Right cardiac atrium (tissue), 5 donors: Measurements from ENCODE around the gene AMIGO3. TPM values are rescaled to one million over a fixed set of nuclear protein-coding genes. Genes with fewer than 3 reads are reported as not detected.

Source experiments
- ATAC-seq, 2 donors: fragments of 200-7000 bp; cut with Tn5 transposase; one replicate each; pipeline versions ENCODE4 v1.8.0 to v1.9.1; 2020; ENCODE audit warnings: moderate library complexity in 2 of 2, mild to moderate bottlenecking in 1 of 2
- DNase-seq, 3 donors: peaks; one replicate each; pipeline ENCODE4 v3.0.0-alpha.2; 2020
- H3K27ac ChIP-seq: one replicate; pipeline ENCODE4 v1.5.1; 2013; ENCODE audit warnings: mild to moderate bottlenecking, low read length, control low read depth, moderate library complexity
- H3K27me3 ChIP-seq: one replicate; pipeline ENCODE4 v1.6.1; 2013; ENCODE audit not compliant: control insufficient read depth, insufficient read depth
- H3K4me1 ChIP-seq: one replicate; pipeline ENCODE4 v1.6.1; 2013; ENCODE audit warnings: low read length; ENCODE audit not compliant: control insufficient read depth, insufficient read depth
- H3K4me3 ChIP-seq: one replicate; pipeline ENCODE4 v1.5.1; 2013; ENCODE audit warnings: low read length, control low read depth
- H3K9me3 ChIP-seq: one replicate; pipeline ENCODE4 v1.6.1; 2013; ENCODE audit warnings: low read length; ENCODE audit not compliant: control insufficient read depth
- WGBS: extraction: QIAGEN DNeasy Blood & Tissue Kit; methylation state at CpG from one replicate; pipeline ENCODE4 v1.1.7; 2013; 5-methylcytosine and 5-hydroxymethylcytosine counted together
- intact Hi-C, 4 donors: fragments of 100-400 bp; cut with DNase I; formaldehyde crosslinking; loops; one replicate each; pipeline versions ENCODE4 v1.11.0 to v1.14.0; 2022 to 2023
- polyA plus RNA-seq: library from polyadenylated mRNA; stranded (reverse); fragments of 200-250 nt; gene quantifications from one replicate; pipeline ENCODE4 v1.2.3, GENCODE V29; 2013
- total RNA-seq, 4 donors: library from RNA; stranded (reverse); fragmentation: NEBNext Ultra II Directional; extraction: Animal tissue kit (Norgen Biotek cat#: 25700); gene quantifications; one replicate each; pipeline ENCODE4 v1.2.1, GENCODE V29; 2021
- donor health status: healthy with polysubstance abuse.
- donor health status: DM: no; HTN: yes; CAD: no.
- donor health status: DM: no; HTN: no; CAD: no.
- donor health status: DM: no; HTN: yes; CAD: no; lungs with severe emphysema.
- donor health status: DM: yes; HTN: yes; CAD: no.

AMIGO3 gene
- total and polyA plus RNA-seq, 5 donors = 0.09 to 0.57 TPM; not detected in 3

DNA sequence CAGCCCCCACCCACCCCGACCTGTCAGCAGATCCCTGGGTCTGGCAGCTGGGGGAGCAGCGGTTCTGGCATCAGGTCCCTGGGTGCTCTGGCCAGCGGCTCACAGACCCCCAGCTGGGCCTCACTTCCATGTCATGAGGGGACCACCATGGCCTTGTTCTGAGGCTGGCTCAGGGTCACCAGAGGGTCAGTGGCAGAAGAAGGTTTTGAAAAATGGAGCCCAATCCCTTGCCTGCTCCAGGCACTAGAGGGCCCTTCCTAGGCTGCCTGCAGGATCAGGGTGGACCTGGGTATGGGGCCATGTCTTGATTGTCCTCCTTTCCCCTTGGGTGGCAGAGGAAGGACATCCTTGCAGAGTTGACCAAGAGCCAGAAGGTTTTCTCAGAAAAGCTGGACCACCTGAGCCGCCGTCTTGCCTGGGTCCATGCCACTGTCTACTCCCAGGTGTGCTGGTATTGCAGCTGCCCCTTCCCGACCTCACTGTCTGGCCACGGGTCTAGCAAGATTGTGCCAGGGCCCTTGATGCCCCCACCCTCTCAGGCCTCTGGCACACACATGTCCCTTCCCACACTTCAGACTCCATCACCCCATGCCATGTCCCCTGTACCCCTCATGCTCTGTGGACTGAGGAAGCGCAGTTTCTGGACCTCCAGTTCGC lies 12.9 kb downstream of the AMIGO3 start:
- ATAC-seq = no peak
- Histone ChIP-seq H3K27me3 (no peaks in the 10 kb centered on the region), H3K4me3 (no peak overlapping the region), H3K9me3 (no peaks in the 10 kb centered on the region), H3K4me1 (no peaks in the 10 kb centered on the region), H3K27ac (no peak overlapping the region)
- 87% methylated on average over 9 of the region's 9 CpGs for WGBS
- intact Hi-C loops = no loop called here
- peak in 1 of 3 donors; percentile 37 for DNase-seq

DNA sequence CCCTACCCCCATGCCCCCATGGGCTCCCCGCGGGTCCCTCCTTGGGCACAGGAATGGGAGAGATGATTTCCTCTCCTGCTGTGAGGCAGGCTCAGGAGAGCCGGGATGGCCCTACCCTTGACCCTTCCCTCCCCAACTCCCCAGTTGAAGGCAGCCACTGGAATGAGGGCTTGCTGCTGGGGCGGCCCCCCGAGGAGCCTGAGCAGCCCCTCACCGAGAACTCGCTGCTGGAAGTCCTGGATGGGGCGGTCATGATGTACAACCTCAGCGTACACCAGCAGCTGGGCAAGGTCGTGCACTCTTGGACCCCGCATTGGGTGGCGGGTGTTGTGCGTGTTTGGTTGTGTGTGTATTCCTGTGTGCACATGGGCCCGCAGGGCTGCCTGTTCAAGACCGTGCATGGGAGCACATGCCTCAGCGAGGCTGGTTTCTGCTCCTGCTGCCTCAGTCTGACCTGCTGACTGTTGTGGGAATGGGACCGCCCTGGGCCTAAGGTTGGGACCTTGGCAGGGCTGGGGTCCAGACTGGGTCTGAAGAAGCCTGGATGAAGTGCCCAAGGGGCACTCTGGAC lies 14.0 kb downstream of the AMIGO3 start:
- 94% methylated on average over 17 of the region's 17 CpGs for WGBS
- intact Hi-C loops = no loop called here
- Histone ChIP-seq H3K27ac (no peak overlapping the region), H3K4me3 (no peak overlapping the region), H3K4me1 (no peaks in the 10 kb centered on the region), H3K9me3 (no peaks in the 10 kb centered on the region), H3K27me3 (no peaks in the 10 kb centered on the region)
- DNase-seq (peak in 1 of 3 donors; percentile 38), ATAC-seq (no peak)

DNA sequence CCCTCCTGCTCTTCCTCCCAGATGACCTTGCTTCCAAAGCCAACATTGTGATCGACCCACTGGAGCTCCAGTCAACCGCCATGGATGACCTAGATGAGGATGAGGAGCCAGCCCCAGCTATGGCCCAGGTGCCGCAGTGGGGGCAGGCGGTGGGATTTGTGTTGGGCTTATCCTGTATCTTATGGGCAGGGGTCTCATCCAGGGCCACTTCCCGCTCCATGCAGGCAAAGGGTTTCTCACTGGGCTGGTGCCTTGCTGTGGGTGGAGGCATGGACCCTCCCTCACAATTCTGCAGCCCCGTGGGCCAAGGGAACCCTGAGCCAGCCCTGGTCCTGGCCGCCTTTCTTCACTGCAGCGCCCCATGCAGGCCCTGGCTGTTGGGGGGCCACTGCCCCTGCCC lies 14.9 kb downstream of the AMIGO3 start:
- Histone ChIP-seq H3K4me1 (no peaks in the 10 kb centered on the region), H3K27me3 (no peaks in the 10 kb centered on the region), H3K4me3 (no peak overlapping the region), H3K27ac (no peak overlapping the region), H3K9me3 (no peaks in the 10 kb centered on the region)
- intact Hi-C loops = no loop called here
- ATAC-seq (no peak), DNase-seq (no peak)
- WGBS = 94% methylated on average over 8 of the region's 8 CpGs

DNA sequence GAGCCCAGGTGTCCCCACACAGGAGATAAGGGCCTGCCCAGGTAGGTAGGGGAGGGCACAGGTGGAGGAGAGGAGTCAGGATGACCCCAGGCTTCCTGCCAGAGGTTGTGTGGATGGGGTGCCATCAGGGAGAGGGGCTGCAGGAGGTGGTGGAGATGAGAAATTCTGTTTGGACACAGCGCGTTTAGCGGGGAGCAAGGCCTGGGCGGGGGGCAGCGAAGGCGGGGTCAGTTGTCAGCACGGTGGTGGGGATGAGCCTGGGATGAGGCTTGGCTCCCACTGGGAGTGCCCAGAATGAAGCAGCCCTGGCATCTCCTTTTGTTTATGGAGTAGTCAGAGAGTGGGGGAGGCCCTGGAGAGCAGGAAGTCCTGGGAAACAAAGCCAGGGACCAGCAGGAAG lies 15.5 kb downstream of the AMIGO3 start:
- peak in 1 of 3 donors; percentile 35 for DNase-seq
- Histone ChIP-seq H3K4me1 (no peaks in the 10 kb centered on the region), H3K27ac (no peak overlapping the region), H3K4me3 (no peak overlapping the region), H3K27me3 (no peaks in the 10 kb centered on the region), H3K9me3 (no peaks in the 10 kb centered on the region)
- WGBS = 87% methylated on average over 7 of the region's 7 CpGs
- ATAC-seq = no peak
- intact Hi-C loops = no loop called here

DNA sequence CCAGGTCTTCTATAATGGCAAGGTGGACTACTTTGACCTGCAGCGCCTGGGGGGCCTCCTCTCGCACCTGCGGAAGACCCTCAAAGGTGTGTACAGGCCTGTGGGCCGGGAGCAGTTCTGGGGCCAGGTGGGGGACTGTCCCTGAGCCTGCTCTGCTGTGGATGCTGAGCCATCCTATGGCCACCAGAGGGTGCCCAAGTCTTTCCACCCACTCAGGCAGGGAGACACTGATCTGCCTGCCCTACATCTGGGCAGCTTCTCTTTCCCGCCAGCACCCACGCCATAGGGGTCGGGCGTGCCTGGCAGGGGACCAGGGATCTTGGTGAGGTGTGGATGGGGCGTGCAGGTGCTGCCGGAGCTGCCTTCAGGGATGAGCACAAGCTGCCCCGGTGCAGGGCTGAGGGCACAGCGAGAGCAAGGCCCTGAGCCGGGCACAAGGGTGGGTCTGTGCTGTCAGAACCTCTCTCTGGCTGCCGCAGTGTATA lies 16.0 kb downstream of the AMIGO3 start:
- peak; percentile 64 to 70 for ATAC-seq
- Histone ChIP-seq H3K4me3 (no peak overlapping the region), H3K4me1 (no peaks in the 10 kb centered on the region), H3K27ac (no peak overlapping the region), H3K27me3 (no peaks in the 10 kb centered on the region), H3K9me3 (no peaks in the 10 kb centered on the region)
- intact Hi-C loops = no loop called here
- 56% methylated on average over 14 of the region's 14 CpGs for WGBS
- DNase-seq = peak in 2 of 3 donors; percentile 71 to 73

DNA sequence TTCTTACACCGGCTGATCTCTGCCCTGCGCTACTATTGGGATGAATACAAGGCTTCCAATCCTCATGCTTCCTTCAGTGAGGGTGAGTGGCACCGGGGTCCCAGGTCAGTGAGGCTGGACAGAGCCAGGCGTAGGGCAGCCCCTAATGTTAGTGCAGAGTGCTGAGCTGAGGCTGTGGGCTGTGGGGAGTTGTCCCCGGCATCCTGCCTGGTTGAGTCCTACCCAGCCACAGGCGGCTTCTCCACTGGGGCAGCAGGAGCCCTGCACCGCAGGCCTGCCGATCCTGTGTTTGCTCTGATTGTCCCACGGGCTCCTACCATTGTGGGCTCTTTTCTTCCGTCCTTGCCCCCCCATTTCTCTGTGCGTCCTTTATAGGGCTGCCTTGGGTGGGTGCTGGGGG lies 16.8 kb downstream of the AMIGO3 start:
- no peak for ATAC-seq
- DNase-seq = peak in 2 of 3 donors; percentile 33 to 35
- Histone ChIP-seq H3K4me1 (no peaks in the 10 kb centered on the region), H3K4me3 (no peak overlapping the region), H3K27ac (no peak overlapping the region), H3K27me3 (no peaks in the 10 kb centered on the region), H3K9me3 (no peaks in the 10 kb centered on the region)
- intact Hi-C loops = no loop called here
- 93% methylated on average over 11 of the region's 11 CpGs for WGBS

DNA sequence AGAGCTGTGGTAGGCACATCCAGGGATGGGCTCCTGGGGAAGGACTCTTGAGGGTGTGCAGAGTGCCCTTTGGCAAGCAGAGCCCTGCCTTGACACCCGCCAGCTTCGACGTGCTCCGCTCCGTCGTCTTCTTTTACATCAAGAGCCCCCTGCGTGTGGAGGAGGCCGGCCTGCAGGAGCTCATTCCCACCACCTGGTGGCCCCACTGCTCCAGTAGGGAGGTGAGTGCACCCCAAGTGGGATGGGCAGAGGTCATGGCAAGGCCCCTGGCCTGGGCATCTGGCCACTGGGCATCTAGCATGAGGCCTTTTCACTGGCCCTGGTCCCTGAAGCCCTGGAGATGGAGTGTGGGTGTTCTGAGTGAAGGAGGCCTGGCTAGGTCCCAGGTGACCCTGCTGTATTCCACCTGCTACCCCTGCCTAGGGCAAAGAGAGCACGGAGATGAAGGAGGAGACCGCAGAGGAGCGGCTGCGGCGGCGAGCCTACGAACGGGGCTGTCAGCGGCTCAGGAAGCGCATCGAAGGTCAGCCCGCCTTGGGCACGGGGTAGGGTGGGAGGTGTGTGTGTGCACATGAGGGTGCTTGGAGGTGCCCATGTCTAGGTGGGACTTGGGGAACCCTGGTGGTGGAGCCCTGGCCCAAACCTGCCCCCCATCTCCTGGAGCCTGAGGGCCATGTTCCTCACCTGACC lies 18.0 kb downstream of the AMIGO3 start:
- H3K4me3 ChIP-seq = no peak overlapping the region
- ATAC-seq = no peak
- 83% methylated on average over 21 of the region's 21 CpGs for WGBS
- intact Hi-C loops = no loop called here
- H3K4me1 ChIP-seq = no peaks in the 10 kb centered on the region
- no peaks in the 10 kb centered on the region for H3K27me3 ChIP-seq
- H3K27ac ChIP-seq = no peak overlapping the region
- peak in 1 of 3 donors; percentile 51 for DNase-seq
- no peaks in the 10 kb centered on the region for H3K9me3 ChIP-seq

DNA sequence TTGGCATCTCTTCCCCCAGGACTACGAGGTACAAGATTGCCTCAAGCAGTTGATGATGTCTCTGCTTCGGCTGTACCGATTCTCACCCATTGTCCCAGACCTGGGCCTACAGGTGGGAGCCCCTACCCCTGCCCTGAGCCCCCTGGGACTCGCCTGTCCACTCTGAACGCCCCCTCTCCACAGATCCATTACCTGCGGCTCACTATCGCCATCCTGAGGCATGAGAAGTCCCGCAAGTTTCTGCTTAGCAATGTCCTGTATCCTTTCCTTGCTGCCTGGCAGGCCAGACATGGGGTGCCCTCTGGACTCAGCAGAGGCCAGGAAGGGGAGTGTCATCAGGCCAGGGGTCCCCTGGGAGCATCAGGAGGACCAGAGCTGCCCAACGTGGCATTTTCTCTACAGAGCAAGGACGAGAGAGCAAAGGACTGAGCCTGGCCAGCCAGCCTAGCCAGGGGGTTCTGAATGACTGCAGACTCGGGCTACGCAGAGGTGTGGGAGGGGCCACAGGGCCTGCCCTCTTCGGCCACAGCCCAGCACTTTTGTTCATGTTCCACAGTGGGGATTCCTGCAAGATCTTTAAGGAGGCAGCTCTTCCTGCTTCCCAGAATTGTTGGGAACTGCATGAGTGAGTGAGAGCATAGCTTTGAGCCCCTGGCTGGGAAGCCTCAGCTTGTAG lies 18.9 kb downstream of the AMIGO3 start:
- WGBS = 78% methylated on average over 13 of the region's 13 CpGs
- intact Hi-C loops = no loop called here

DNA sequence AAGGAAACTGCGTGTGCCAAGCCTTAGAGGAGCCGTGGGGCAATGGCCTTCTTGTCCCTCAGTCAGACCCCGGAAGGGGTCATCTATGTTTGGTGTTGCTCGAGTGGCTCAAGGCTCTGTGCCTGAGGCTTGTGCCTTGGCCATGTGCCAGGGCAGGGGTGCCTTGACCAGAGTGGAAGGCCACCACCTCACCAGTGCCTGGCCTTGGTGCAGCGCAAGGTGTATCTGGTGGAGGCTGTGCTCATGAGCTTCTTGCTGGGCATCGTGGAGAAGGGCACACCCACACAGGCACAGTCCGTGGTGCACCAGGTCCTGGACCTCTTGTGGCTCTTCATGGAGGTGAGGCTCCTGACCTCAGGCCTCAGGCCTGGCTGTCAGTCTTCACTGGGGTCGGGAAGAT lies 19.5 kb downstream of the AMIGO3 start:
- ATAC-seq (no peak), DNase-seq (no peak)
- no peaks in the 10 kb centered on the region for H3K4me1 ChIP-seq
- intact Hi-C loops = no loop called here
- no peak overlapping the region for H3K27ac ChIP-seq
- no peak overlapping the region for H3K4me3 ChIP-seq
- no peaks in the 10 kb centered on the region for H3K27me3 ChIP-seq
- WGBS = 76% methylated on average over 8 of the region's 8 CpGs
- no peaks in the 10 kb centered on the region for H3K9me3 ChIP-seq

More for the DNA sequence above, 18.9 kb downstream of the AMIGO3 start:
- Histone ChIP-seq H3K9me3 (no peaks in the 10 kb centered on the region), H3K4me3 (no peak overlapping the region), H3K27ac (no peak overlapping the region), H3K27me3 (no peaks in the 10 kb centered on the region), H3K4me1 (no peaks in the 10 kb centered on the region)
- ATAC-seq = no peak
- peak in 1 of 3 donors; percentile 33 for DNase-seq

DNA sequence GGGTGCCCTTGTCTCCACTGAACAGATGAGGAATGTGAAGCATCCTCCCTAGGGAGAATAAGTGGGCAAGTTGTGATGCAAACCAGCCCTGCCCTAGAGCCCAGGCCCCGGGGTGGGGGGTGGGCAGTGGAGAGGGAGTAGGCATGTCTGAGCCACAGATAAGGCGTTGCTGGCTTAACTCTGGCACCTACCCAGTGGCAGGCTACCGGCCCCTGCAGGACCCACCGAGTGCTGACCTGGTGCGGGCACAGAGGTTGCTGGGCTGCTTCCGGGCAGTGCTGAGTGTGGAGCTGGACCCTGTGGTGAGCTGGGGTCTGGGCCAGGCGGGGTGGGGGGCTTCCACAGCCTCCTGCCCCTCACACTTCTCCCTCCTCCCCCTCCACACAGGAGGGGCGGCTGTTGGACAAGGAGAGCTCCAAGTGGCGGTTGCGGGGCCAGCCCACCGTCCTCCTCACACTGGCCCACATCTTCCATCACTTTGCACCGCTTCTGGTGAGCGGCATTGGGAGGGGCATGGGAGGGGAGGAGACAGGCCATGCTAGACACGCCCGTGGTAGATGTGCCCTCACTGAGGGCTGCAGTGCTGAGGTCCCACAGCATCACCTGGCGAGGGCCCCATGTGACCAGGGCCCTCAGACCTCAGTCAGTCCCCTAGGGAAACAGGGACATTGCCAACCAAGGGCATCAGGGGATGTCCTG lies 20.1 kb downstream of the AMIGO3 start:
- DNase-seq (no peak), ATAC-seq (no peak)
- intact Hi-C loops = no loop called here
- Histone ChIP-seq H3K27me3 (no peaks in the 10 kb centered on the region), H3K9me3 (no peaks in the 10 kb centered on the region), H3K27ac (no peak overlapping the region), H3K4me3 (no peak overlapping the region), H3K4me1 (no peaks in the 10 kb centered on the region)
- 68% methylated on average over 16 of the region's 16 CpGs for WGBS
